HEK293T (cell line): ENCODE results near the gene EREG.

Source experiments
- CTCF ChIA-PET: fragments of 350-600 bp; formaldehyde crosslinking; extraction: SDS; loops from one replicate; lab custom pipeline; 2021; ENCODE audit warnings: antibody characterized with exemption, inconsistent platforms; lab: Yijun Ruan, JAX
- POLR2A ChIA-PET: fragments of 350-600 bp; formaldehyde crosslinking; extraction: SDS; loops from one replicate; lab custom pipeline; 2020; ENCODE audit warnings: antibody characterized with exemption, inconsistent platforms; lab: Yijun Ruan, JAX
- DNase-seq: peaks from one replicate; pipeline ENCODE4 v3.0.0; 2012; ENCODE audit warnings: mixed read lengths; ENCODE audit errors: extremely low spot score
- ARNT ChIP-seq: fragments of 450-650 bp; IDR thresholded peaks from 2 replicates; pipeline ENCODE4 v1.6.1; 2017; ENCODE audit warnings: mild to moderate bottlenecking
- BHLHE40 ChIP-seq: fragments of 450-650 bp; IDR thresholded peaks from 2 replicates; pipeline ENCODE4 v1.6.1; 2016; ENCODE audit warnings: mild to moderate bottlenecking, moderate library complexity, borderline replicate concordance
- CTBP1 ChIP-seq: fragments of 450-650 bp; IDR thresholded peaks from 2 replicates; pipeline ENCODE4 v1.6.1; 2016; ENCODE audit warnings: borderline replicate concordance
- ELF4 ChIP-seq: fragments of 450-650 bp; IDR thresholded peaks from 2 replicates; pipeline ENCODE4 v1.6.1; 2017; ENCODE audit warnings: antibody characterized with exemption
- FOXA1 ChIP-seq: fragments of 450-650 bp; IDR thresholded peaks from 2 replicates; pipeline ENCODE4 v1.6.1; 2016; ENCODE audit warnings: mild to moderate bottlenecking
- FOXK2 ChIP-seq: fragments of 450-650 bp; IDR thresholded peaks from 2 replicates; pipeline ENCODE4 v1.6.1; 2016; ENCODE audit warnings: mild to moderate bottlenecking
- FOXM1 ChIP-seq: fragments of 450-650 bp; IDR thresholded peaks from 2 replicates; pipeline ENCODE4 v1.6.1; 2017; ENCODE audit warnings: mild to moderate bottlenecking, borderline replicate concordance
- HDGF ChIP-seq: fragments of 450-650 bp; IDR thresholded peaks from 2 replicates; pipeline ENCODE4 v1.6.1; 2017; ENCODE audit warnings: antibody characterized with exemption, borderline replicate concordance
- L3MBTL2 ChIP-seq: fragments of 450-650 bp; conservative IDR thresholded peaks from 2 replicates; pipeline ENCODE4 v1.6.1; 2016; ENCODE audit warnings: mild to moderate bottlenecking
- LEF1 ChIP-seq: fragments of 450-650 bp; IDR thresholded peaks from 2 replicates; pipeline ENCODE4 v1.6.1; 2017; ENCODE audit warnings: mild to moderate bottlenecking, borderline replicate concordance
- NFRKB ChIP-seq: fragments of 450-650 bp; IDR thresholded peaks from 2 replicates; pipeline ENCODE4 v1.6.1; 2016; ENCODE audit warnings: mild to moderate bottlenecking, moderate library complexity
- PKNOX1 ChIP-seq: fragments of 450-650 bp; IDR thresholded peaks from 2 replicates; pipeline ENCODE4 v1.6.1; 2016
- SP1 ChIP-seq: fragments of 450-650 bp; IDR thresholded peaks from 2 replicates; pipeline ENCODE4 v1.6.1; 2017
- SUZ12 ChIP-seq: fragments of 450-650 bp; IDR thresholded peaks from 2 replicates; pipeline ENCODE4 v1.6.1; 2016; ENCODE audit warnings: mild to moderate bottlenecking
- TARDBP ChIP-seq: fragments of 450-650 bp; IDR thresholded peaks from 2 replicates; pipeline ENCODE4 v1.6.1; 2016
- ZNF384 ChIP-seq: fragments of 450-650 bp; IDR thresholded peaks from 2 replicates; pipeline ENCODE4 v1.6.1; 2016

The EREG gene

GRCh38 chr4:74364652-74365491, at the start of gene EREG:
Gene EREG (plus strand): TSS chr4:74365145. CDS start chr4:74365309, 164 bp downstream.
- ChIA-PET CTCF (no interaction called here), POLR2A (no interaction called here)
- TF ChIP-seq PKNOX1 (no peak), BHLHE40 (no peak), SP1 (no peak), HDGF (no peak), FOXK2 (no peak), ZNF384 (no peak), LEF1 (no peak), FOXA1 (no peak), L3MBTL2 (no peak), SUZ12 (no peak), FOXM1 (no peak), ARNT (no peak), NFRKB (no peak), TARDBP (no peak), CTBP1 (no peak), ELF4 (no peak)
- peak; percentile 10 for DNase-seq

GRCh38 chr4:74315376-74315775, 49.6 kb upstream of the EREG start:
- TF ChIP-seq ELF4 = no peak
- TF ChIP-seq HDGF = no peak
- TF ChIP-seq TARDBP = no peak
- TF ChIP-seq CTBP1 = no peak
- no peak for TF ChIP-seq L3MBTL2
- no peak for TF ChIP-seq NFRKB
- TF ChIP-seq ZNF384 = no peak
- no peak for TF ChIP-seq PKNOX1
- TF ChIP-seq SUZ12 = no peak
- no peak for TF ChIP-seq ARNT
- ChIA-PET CTCF (interaction anchor here (0.6 kb wide), 1 partner anchor 126 kb away, joined by 5 read pairs; no protein-coding TSS in a partner anchor), POLR2A (no interaction called here)
- DNase-seq = no peak

- DNase-seq = no peak
- CTCF ChIA-PET = interaction anchor here (0.8 kb wide), 1 partner anchor 127 kb away, joined by 6 read pairs; no protein-coding TSS in a partner anchor
- TF ChIP-seq FOXA1 = no peak
- no peak for TF ChIP-seq LEF1
- no peak for TF ChIP-seq BHLHE40
- no peak for TF ChIP-seq HDGF
- TF ChIP-seq PKNOX1 = no peak
- TF ChIP-seq ARNT = no peak
- no peak for TF ChIP-seq ELF4
- TF ChIP-seq NFRKB = no peak
- TF ChIP-seq TARDBP = no peak
- TF ChIP-seq ZNF384 = no peak
- no peak for TF ChIP-seq FOXM1
- no peak for TF ChIP-seq L3MBTL2
- no peak for TF ChIP-seq FOXK2
- POLR2A ChIA-PET = no interaction called here
Measured at GRCh38 chr4:74316397-74316796, 48.5 kb upstream of the EREG start.

GRCh38 chr4:74317616-74318246, 47.2 kb upstream of the EREG start:
- no peak for DNase-seq
- ChIA-PET CTCF (no interaction called here), POLR2A (no interaction called here)
- no peak for TF ChIP-seq ELF4
- no peak for TF ChIP-seq HDGF
- no peak for TF ChIP-seq L3MBTL2
- TF ChIP-seq ARNT = no peak
- no peak for TF ChIP-seq FOXK2
- TF ChIP-seq ZNF384 = no peak
- TF ChIP-seq NFRKB = no peak
- TF ChIP-seq SUZ12 = no peak
- TF ChIP-seq CTBP1 = no peak
- no peak for TF ChIP-seq FOXM1
- TF ChIP-seq SP1 = no peak

GRCh38 chr4:74318276-74318675, 46.7 kb upstream of the EREG start:
- TF ChIP-seq PKNOX1 (no peak), TARDBP (no peak), BHLHE40 (no peak)
- ChIA-PET CTCF (interaction anchor here (0.7 kb wide), 1 partner anchor 307 kb away, joined by 4 read pairs; no protein-coding TSS in a partner anchor), POLR2A (no interaction called here)
- no peak for DNase-seq
